IPS DF 19.7 (cell line): ENCODE results near the gene CDK6.

Experiments
- DNase-seq: peaks from one replicate; pipeline ENCODE4 v3.0.0-alpha.2; 2013; ENCODE audit warnings: low read depth, low spot score

CDK6 gene

GRCh38 chr7:92793656-92794205 is 42.6 kb downstream of the CDK6 start:
- no peak for DNase-seq

DNA sequence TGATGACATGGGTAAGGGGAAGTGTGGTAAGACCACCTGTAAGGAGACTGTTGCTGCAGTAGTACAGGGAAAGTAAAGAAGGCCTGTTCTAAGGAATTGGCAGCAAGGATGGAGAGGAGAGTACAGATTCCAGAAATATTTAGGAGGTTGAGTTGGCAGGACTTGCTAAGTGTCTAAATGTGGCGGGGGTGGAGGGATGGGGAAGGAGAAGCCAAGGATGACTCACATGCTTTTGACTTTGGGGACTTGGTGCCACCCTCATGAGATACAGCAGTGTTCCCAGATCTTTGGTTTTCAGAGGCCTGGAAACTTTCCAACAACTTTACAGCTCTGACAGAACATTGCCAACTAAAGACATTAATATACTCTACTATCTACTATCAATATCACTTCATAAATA is 45.4 kb downstream of the CDK6 start:
- DNase-seq = no peak

GRCh38 chr7:92788559-92789183 is 47.7 kb downstream of the CDK6 start:
- DNase-seq = no peak

DNA sequence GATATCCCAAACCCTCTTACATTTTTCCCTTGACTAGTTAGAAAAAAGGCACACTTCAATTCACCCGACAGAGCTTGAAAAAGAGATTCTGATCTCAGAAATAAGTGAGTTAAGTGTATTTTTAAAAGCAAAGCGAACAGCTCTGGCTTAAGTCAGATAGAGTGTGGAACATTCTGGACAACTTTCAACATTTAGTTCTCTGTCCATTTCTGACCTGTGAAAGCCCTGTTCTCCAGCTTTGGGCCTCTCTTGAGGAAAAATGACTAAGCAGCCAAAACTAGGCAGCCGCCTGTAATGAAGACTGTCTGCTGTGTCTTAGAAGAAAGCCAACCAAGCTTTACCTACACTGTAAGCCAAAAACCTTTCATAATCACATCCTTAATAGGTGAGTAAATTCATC is 50.5 kb downstream of the CDK6 start:
- DNase-seq = no peak

GRCh38 chr7:92784935-92785334 is 51.4 kb downstream of the CDK6 start:
- DNase-seq = no peak

- DNase-seq = no peak
These were observed 52.8 kb downstream of the CDK6 start for GRCh38 chr7:92783260-92784201.

DNA sequence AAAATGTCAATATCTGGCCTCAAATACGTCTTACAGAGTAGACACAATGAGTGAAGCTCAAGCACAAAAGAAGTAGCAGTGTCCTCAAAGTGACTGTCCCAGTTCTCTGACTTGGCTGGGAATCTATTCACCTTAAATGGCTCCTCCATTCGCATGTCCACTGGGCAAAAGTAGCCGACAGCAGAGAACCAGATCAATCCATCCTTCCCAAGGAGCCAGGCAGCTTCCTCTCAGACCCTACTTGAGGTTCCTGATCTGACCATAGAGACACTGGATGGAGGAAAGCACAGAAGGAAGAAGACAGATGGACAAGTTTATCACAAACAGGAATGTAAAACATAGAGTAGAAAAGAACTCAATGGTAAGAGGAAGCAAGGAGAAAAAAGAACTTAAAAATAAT is 53.5 kb downstream of the CDK6 start:
- DNase-seq = no peak

GRCh38 chr7:92782236-92782635 is 54.1 kb downstream of the CDK6 start:
- no peak for DNase-seq

- DNase-seq = no peak
These were observed 55.2 kb downstream of the CDK6 start for GRCh38 chr7:92781117-92781720.

DNA sequence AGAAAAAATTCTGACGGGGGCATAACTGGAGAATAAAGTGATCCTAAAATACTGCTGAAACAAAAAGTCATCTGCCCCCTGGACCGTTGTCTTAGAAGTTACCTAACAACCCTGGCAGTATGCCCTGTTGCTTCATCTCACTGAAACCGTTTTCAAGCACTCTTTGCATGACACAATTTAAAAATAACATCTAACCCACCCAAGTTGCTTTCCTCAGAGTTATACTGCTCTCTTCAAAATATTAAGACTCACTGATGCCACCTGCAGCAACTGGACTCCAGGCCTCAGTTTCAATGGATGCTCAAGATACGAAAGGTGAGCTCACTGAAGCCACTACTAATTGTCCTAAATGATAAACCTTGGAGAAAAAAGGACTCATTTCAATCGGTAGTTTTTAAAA is 57.4 kb downstream of the CDK6 start:
- DNase-seq = no peak

DNA sequence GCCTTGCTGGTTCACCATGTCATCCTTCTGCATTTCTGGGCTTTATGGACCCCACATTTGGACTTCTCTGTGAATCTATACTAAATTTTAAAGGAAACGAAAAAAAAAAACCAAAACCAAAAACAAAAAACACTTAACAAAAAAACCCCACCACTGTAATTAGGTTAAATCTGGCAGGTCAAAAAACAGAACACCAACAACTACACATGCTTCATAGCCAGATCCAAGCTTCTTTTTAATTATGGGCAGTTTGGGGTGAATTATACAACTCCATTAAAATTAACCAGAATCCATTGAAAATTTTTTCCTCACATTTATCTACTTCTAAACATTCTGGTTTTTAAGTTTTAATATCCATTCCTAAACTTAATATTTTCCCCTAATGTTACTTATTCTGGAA is 58.4 kb downstream of the CDK6 start:
- DNase-seq = no peak

GRCh38 chr7:92773808-92774207 is 62.6 kb downstream of the CDK6 start:
- no peak for DNase-seq

- no peak for DNase-seq
These were observed 66.5 kb downstream of the CDK6 start for GRCh38 chr7:92769844-92770243.

DNA sequence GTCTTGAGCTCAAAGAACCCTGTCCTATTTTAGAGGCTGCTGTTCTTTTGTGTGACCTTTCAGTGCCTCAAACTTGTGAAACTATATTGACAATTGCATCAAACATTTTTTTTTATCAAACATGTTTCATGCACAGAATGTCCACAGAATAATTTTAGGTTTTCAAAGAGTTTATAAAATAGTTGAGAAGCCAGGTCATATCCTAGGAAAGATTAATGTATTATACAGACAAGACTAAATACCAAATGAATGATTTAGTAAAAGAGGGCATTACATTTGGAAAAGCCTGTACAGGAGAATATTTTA is 67.0 kb downstream of the CDK6 start:
- DNase-seq = no peak

DNA sequence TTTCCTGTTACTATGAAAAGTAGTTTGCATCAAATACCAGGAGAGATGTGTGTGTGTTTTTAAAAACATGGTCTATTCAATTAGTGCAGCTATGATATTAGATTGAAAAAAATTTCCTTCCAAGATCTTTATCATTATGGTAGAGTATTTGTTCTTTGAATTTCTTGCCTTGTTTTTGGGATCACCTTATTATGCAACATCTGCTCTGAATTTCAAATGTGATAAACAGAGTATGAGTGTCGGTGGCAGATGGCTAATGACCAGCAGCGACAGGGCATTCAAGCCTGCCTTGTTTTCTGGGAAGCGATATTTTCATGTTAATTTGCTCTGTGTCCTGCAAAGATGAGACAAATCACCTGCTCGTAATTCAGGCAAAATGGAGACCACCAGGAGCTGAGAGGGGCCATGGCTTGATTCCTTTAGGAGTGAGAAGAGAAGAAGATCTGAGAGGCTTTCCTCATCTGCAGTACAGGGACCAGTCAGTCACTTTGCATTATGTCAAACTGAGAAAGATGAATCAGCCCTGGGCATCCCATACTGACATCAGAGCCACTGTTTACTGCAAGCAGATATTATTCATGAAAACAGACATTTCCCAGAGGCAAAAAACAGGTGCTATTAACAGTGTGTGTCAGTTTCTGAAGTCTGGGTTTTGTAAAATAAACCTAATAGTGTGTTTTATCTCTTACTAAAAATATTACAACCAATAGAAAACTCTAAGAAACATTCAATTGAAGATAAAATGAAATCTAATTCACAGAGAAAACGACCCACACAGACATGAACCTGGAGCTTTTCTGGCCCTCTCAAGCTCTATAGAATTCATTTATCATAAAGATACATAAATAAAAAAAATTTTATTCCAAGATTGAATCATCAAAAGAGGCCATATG is 67.6 kb downstream of the CDK6 start:
- no peak for DNase-seq

DNA sequence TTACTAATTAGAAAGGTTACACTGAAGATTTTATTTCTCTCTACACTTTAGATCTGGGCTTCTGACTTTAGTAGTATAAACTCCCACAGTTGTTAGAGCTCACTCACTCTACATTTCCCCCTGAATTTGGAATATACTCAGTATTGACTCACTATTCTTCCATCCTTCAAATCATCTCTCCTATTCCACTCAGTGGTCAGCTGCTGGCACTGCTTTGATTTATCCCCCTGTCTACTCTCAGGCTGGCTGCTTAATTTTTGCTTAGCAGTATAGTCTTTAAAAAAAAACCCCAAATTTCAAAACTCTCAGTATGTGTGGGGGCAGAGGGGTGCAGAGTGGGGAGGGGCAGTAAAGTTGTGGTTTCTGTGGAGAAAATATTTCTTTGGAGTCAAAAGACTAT is 68.9 kb downstream of the CDK6 start:
- DNase-seq = no peak

- no peak for DNase-seq
These were observed 69.8 kb downstream of the CDK6 start for GRCh38 chr7:92766461-92767003.

GRCh38 chr7:92765725-92766124 is 70.6 kb downstream of the CDK6 start:
- DNase-seq = no peak

DNA sequence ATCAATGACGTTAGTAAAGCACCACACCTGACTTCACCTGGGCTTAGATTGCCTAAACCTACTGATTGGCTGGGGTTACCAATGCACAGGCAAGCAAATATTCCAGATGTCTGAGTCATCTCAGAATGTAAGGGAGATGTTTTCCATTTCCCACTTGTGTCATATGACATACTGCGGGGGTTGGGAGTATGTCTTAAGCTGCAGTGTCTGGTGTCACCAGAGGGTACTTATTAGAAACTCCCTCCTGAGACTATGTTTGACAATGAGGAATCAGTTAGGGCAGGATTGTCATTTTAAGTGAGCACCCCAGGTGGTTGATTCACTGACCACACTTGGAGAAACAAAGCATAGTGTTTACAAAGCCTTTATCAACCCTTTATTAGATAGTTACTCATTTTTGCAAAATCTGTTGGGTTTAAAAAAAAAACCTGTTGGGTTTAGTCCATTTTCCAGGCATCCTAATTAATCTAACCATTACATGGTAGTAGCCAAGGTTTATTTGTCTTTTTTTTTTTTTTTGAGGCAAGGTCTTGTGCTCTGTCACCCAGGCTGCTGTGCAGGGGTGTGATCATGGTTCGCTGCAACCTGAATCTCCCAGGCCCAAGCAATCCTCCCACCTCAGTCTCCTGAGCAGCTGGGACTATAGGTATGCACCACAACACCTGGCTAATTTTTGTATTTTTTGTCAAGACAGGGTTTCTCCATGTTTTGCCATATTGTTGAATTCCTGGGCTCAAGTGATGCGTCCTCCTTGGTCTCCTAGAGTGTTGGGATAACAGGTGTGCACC is 72.5 kb downstream of the CDK6 start:
- peak; percentile 97 for DNase-seq

DNA sequence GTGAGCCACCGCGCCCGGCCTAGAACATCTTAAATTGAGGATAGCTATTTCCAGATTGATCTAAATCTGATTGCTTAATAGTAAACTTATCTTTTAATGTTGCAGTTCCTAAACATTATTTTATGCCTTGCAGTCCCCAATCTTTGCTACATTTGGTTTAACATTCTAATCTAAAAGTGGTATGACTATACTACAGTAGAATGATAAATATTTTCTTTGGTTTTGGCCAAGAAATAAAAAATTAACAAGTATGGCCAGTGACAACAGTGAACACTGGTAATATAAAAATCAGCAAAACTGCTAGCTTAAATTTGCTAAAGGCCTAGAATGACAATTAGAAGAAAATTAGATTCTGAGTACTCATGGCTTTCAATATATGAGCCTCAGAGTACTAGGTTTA is 73.5 kb downstream of the CDK6 start:
- DNase-seq = no peak
